Endodermal cell (in vitro differentiated cells): ENCODE measurements around the gene SIGLEC6. TPM values are rescaled to one million over a fixed set of nuclear protein-coding genes. Genes with fewer than 3 reads are reported as not detected.
A peak's percentile ranks its signal among the peaks of the same experiment; 100 is the strongest.

Source experiments
- DNase-seq: peaks from one replicate; pipeline ENCODE4 v3.0.0-alpha.2; 2017
- H3K27ac ChIP-seq: 2 replicates; pipeline ENCODE4 v1.5.1; 2013; ENCODE audit warnings: mild to moderate bottlenecking, low read depth, low read length, moderate library complexity
- H3K27me3 ChIP-seq: 2 replicates; pipeline ENCODE4 v1.6.1; 2013; ENCODE audit warnings: mild to moderate bottlenecking, low read length, moderate library complexity; ENCODE audit not compliant: insufficient read depth, control insufficient read depth, poor library complexity, severe bottlenecking
- H3K36me3 ChIP-seq: 2 replicates; pipeline ENCODE4 v1.7.0; 2013; ENCODE audit warnings: mild to moderate bottlenecking, low read length, moderate library complexity; ENCODE audit not compliant: control insufficient read depth, insufficient read depth
- H3K4me1 ChIP-seq: one replicate; pipeline ENCODE4 v1.7.0; 2013; ENCODE audit warnings: low read length; ENCODE audit not compliant: control insufficient read depth, insufficient read depth
- H3K4me3 ChIP-seq: 2 replicates; pipeline ENCODE4 v1.5.1; 2013; ENCODE audit warnings: mild to moderate bottlenecking, low read length, moderate library complexity
- H3K9ac ChIP-seq: 2 replicates; pipeline ENCODE4 v1.6.1; 2013; ENCODE audit warnings: mild to moderate bottlenecking, low read length, moderate library complexity; ENCODE audit not compliant: poor library complexity, severe bottlenecking; ENCODE audit errors: extremely low read depth
- H3K9me3 ChIP-seq: 2 replicates; pipeline ENCODE4 v1.6.1; 2013; ENCODE audit warnings: mild to moderate bottlenecking, low read length, moderate library complexity; ENCODE audit not compliant: control insufficient read depth
- H3K27ac Mint-ChIP-seq: 2 replicates; pipeline ENCODE4 v1.8.0; 2020; ENCODE audit warnings: mixed read lengths
- H3K27me3 Mint-ChIP-seq: 2 replicates; pipeline ENCODE4 v1.8.0; 2021; ENCODE audit warnings: mild to moderate bottlenecking, mixed read lengths; ENCODE audit not compliant: insufficient read depth
- H3K36me3 Mint-ChIP-seq: 2 replicates; pipeline ENCODE4 v1.8.0; 2020; ENCODE audit warnings: low read depth, mixed read lengths
- H3K4me1 Mint-ChIP-seq: 2 replicates; pipeline ENCODE4 v1.8.0; 2020; ENCODE audit warnings: mixed read lengths
- H3K4me3 Mint-ChIP-seq: 2 replicates; pipeline ENCODE4 v1.8.0; 2020; ENCODE audit warnings: mild to moderate bottlenecking, moderate library complexity, mixed read lengths
- H3K9me3 Mint-ChIP-seq: 2 replicates; pipeline ENCODE4 v1.8.0; 2020; ENCODE audit warnings: mild to moderate bottlenecking, mixed read lengths
- WGBS, 2 experiments: methylation state at CpG; one replicate each; pipeline versions ENCODE4 v1.1.5 to v1.1.7; 2013; ENCODE audit warnings: missing lambda C conversion rate in 2 of 2, mixed read lengths in 1 of 2; ENCODE audit not compliant: insufficient coverage in 1 of 2, insufficient read length in 1 of 2; 5-methylcytosine and 5-hydroxymethylcytosine counted together
- total RNA-seq, 2 donors: library from RNA; stranded (reverse); fragmentation: NEBNext Ultra II Directional in 1 of 2; extraction: Animal tissue kit (Norgen Biotek cat#: 25700) in 1 of 2; gene quantifications; 2 replicates in 1 of 2; 3 replicates in 1 of 2; pipeline ENCODE4 v1.2.1, GENCODE V29; 2021
- TF ChIP-seq, protein P1 (sequence below): fragments of 200-600 bp; sonication (generic); conservative IDR thresholded peaks from 2 replicates; pipeline ENCODE4 v1.5.0; 2021; ENCODE audit warnings: antibody characterized with exemption, mild to moderate bottlenecking

The SIGLEC6 gene
- total RNA-seq, 2 donors from 2014 or later, result 0.26 TPM; not detected in 1

DNA sequence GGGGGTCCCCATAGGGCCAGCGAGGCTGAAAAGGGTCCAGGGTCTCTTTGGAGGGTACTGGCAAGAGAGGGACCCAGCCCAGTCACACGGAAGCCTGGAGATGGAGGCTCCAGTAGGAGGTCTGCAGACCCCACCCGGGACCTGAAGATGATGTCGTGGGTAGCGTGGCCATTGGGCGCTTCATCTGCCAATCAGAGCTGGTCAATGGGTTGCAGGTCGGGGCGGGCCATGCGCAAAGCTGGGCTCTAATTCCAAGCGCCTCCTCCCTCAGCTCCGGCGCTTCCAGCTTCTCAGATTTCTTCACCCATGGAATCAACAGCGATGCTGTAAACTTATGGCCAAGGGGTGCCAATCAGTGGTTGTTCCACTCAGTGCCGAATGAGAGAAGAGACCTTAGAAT is 40.8 kb downstream of the SIGLEC6 start:
- peak; percentile 61 for DNase-seq
- no peak overlapping the region for H3K27ac ChIP-seq
- H3K36me3 ChIP-seq, result no peaks in the 10 kb centered on the region
- TF ChIP-seq, protein P1, sequence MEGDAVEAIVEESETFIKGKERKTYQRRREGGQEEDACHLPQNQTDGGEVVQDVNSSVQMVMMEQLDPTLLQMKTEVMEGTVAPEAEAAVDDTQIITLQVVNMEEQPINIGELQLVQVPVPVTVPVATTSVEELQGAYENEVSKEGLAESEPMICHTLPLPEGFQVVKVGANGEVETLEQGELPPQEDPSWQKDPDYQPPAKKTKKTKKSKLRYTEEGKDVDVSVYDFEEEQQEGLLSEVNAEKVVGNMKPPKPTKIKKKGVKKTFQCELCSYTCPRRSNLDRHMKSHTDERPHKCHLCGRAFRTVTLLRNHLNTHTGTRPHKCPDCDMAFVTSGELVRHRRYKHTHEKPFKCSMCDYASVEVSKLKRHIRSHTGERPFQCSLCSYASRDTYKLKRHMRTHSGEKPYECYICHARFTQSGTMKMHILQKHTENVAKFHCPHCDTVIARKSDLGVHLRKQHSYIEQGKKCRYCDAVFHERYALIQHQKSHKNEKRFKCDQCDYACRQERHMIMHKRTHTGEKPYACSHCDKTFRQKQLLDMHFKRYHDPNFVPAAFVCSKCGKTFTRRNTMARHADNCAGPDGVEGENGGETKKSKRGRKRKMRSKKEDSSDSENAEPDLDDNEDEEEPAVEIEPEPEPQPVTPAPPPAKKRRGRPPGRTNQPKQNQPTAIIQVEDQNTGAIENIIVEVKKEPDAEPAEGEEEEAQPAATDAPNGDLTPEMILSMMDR, result no peak
- Mint-ChIP-seq H3K27ac (no peak overlapping the region), H3K27me3 (peaks cover 24% of the 10 kb centered on the region), H3K4me1 (no peaks in the 10 kb centered on the region), H3K36me3 (no peaks in the 10 kb centered on the region), H3K4me3 (no peak overlapping the region), H3K9me3 (peaks cover 4% of the 10 kb centered on the region)
- H3K27me3 ChIP-seq, result no peaks in the 10 kb centered on the region
- H3K4me3 ChIP-seq, result no peak overlapping the region
- 67 to 79% methylated on average over 5 to 14 of the region's 14 CpGs for WGBS, 2 experiments
- H3K9me3 ChIP-seq, result no peaks in the 10 kb centered on the region
- H3K4me1 ChIP-seq, result no peaks in the 10 kb centered on the region
- no peak overlapping the region for H3K9ac ChIP-seq

DNA sequence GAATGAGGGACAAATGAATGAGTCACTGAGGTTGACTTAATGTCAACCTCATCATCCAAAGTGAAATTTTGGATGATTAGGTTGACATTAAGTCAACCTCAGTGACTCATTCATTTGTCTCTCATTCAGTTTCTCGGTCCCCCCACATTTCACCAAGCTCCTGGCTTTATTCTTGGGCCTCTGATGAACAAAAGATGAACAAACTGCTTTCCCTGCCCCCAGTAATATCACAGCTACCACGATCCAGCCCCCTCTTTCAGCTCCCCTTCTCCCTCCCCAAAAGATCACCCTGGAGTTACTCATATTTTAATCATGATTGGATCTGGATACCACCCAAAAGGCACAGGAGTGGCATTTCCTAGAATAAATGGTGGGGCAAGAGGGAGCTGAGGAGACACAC is 42.4 kb downstream of the SIGLEC6 start:
- Histone ChIP-seq H3K4me3 (no peak overlapping the region), H3K27me3 (no peaks in the 10 kb centered on the region), H3K36me3 (no peaks in the 10 kb centered on the region), H3K9ac (no peak overlapping the region), H3K9me3 (no peaks in the 10 kb centered on the region), H3K27ac (no peak overlapping the region), H3K4me1 (no peaks in the 10 kb centered on the region)
- 54% methylated on average over 2 of the region's 2 CpGs; no CpG with 5 or more reads in 1 of the 2 experiments for WGBS, 2 experiments
- Mint-ChIP-seq H3K27me3 (peaks cover 29% of the 10 kb centered on the region), H3K36me3 (no peaks in the 10 kb centered on the region), H3K4me1 (no peaks in the 10 kb centered on the region), H3K9me3 (peaks cover 4% of the 10 kb centered on the region), H3K4me3 (no peak overlapping the region), H3K27ac (no peak overlapping the region)
- TF ChIP-seq, protein P1, result no peak
- DNase-seq, result no peak

DNA sequence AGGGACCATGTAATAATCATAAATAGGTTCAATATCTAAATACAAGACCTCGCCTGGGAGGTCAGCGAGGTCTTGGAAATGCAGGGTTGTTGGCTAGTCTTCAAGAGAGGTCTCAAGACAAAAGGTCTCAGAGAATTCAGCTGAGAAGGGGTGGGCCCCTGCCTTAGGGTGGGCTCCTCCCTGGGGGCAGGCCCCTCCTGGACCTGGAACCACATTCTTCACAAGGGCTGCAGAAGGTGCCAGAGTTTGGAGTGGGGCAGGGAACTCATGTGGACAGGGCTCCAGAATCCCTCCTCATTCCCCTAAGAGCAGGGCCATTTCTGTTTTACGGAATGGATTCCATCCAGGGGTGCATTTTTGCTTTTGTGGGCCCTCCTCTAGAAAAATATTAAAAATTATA is 43.0 kb downstream of the SIGLEC6 start:
- H3K4me1 ChIP-seq, result no peaks in the 10 kb centered on the region
- TF ChIP-seq, protein P1, result no peak
- Mint-ChIP-seq H3K36me3 (no peaks in the 10 kb centered on the region), H3K27ac (no peak overlapping the region), H3K9me3 (peaks cover 4% of the 10 kb centered on the region), H3K27me3 (peaks cover 32% of the 10 kb centered on the region), H3K4me3 (no peak overlapping the region), H3K4me1 (no peaks in the 10 kb centered on the region)
- DNase-seq, result no peak
- H3K4me3 ChIP-seq, result no peak overlapping the region
- 65 to 80% methylated on average over 3 of the region's 3 CpGs for WGBS, 2 experiments
- no peaks in the 10 kb centered on the region for H3K36me3 ChIP-seq
- H3K27me3 ChIP-seq, result no peaks in the 10 kb centered on the region
- no peak overlapping the region for H3K27ac ChIP-seq
- H3K9ac ChIP-seq, result no peak overlapping the region
- no peaks in the 10 kb centered on the region for H3K9me3 ChIP-seq
